Mammary epithelial cell (primary cell): Measurements from ENCODE around the gene CDX1.

Source experiments
- EZH2 ChIP-seq: IDR thresholded peaks from 2 replicates; pipeline ENCODE4 v1.6.1; 2012; ENCODE audit warnings: low read length, inconsistent platforms, borderline replicate concordance
- TF ChIP-seq, protein P1 (sequence below), 2 donors: IDR thresholded peaks in 1 of 2; conservative IDR thresholded peaks in 1 of 2; 2 replicates each; pipeline ENCODE4 v1.5.1; 2011 to 2012; ENCODE audit warnings: inconsistent platforms in 2 of 2, low read length in 2 of 2, mild to moderate bottlenecking in 2 of 2, control low read depth in 1 of 2, low read depth in 1 of 2; ENCODE audit not compliant: insufficient read depth in 1 of 2; ENCODE audit errors: extremely low read depth in 1 of 2

DNA sequence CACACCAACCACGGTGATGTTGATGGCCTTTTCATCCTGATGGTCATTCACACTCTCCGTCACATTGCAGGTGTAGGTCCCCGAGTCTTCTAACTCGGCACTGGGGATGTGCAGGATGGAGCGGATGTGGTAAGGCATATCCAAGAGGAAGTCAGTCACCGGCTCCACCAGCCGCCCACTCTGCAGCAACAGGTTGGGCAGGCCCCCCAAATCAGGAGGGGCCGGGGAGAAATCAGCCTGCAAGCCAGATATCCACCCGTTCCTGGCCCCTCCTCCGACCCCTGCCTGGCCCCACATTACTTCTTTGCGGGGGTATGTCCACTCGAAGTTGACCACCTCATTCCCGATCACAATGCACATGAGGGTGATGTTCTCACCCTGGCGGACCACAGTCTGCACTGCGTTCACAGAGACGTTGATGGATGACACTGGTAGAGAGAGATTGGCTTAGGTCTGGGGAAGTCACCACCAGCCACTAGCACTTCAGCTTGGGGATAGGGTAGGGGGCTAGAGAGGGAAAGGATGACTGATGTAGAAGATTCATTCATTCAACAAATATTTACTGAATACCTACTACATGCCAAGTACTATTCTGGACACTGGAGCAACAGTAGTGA, 32.9 kb upstream of the CDX1 start:
- TF ChIP-seq, protein P1, sequence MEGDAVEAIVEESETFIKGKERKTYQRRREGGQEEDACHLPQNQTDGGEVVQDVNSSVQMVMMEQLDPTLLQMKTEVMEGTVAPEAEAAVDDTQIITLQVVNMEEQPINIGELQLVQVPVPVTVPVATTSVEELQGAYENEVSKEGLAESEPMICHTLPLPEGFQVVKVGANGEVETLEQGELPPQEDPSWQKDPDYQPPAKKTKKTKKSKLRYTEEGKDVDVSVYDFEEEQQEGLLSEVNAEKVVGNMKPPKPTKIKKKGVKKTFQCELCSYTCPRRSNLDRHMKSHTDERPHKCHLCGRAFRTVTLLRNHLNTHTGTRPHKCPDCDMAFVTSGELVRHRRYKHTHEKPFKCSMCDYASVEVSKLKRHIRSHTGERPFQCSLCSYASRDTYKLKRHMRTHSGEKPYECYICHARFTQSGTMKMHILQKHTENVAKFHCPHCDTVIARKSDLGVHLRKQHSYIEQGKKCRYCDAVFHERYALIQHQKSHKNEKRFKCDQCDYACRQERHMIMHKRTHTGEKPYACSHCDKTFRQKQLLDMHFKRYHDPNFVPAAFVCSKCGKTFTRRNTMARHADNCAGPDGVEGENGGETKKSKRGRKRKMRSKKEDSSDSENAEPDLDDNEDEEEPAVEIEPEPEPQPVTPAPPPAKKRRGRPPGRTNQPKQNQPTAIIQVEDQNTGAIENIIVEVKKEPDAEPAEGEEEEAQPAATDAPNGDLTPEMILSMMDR (conservative IDR thresholded peaks at IDR 0.05 in 1 of 2, IDR thresholded peaks at IDR 0.05 in 1 of 2; ENCODE audit: extremely low read depth in 1 of 2, insufficient read depth in 1 of 2, low read depth in 1 of 2, low read length in 2 of 2) = no peak
- no peak for TF ChIP-seq EZH2
